ENCODE measurements around the gene FAM181A. TPM values are rescaled to one million over a fixed set of nuclear protein-coding genes. Genes with fewer than 3 reads are reported as not detected.
A peak's percentile ranks its signal among the peaks of the same experiment; 100 is the strongest.

The FAM181A gene
- total and polyA plus RNA-seq, 10 of the 15 experiments (the other 5 are each of a cell fraction or from before 2014, with no cell fraction given): not detected

DNA sequence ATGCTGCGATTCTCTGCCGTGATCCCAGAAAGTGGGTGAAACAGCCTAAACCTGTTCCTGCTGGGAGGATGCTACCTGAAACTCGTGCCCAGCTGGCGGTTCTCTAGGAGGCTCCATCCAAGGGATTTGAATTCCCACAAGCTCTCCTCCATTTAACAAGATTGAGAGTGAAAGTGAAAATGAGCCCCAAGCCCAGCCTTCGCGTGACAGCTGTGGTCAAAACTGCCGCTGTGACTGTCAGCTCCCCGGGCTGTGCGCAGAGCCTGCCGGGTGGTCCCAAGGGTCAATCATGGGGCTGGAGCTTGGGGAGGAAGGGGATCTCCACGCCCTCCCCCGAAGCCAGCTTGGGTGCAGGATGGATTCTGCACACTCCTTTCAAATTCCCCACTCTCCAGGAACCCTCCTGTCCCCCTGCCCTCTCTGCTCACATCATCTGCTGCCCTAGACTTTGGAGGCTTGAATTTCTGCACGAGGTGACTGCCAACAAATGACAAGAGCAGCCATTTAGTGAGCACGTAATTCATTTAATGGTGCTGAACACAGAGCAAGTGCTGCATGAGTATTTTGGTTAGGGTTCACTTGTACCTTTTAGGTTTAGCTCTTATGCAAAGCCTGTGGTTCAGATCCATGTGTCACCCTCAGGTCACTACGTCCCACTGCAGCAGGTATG is 44.0 kb downstream of the FAM181A start (continued):
- TF ChIP-seq NR2F1 (conservative IDR thresholded peaks at IDR 0.05): peak; percentile 94
- TF ChIP-seq, protein P1, sequence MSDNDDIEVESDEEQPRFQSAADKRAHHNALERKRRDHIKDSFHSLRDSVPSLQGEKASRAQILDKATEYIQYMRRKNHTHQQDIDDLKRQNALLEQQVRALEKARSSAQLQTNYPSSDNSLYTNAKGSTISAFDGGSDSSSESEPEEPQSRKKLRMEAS (IDR thresholded peaks at IDR 0.05; ENCODE audit: low read depth, low read length): 0 out of 2 replicates have a peak, but pooled peaks have one; percentile 54
- TF ChIP-seq TBL1XR1 (IDR thresholded peaks at IDR 0.05; ENCODE audit: low read depth, low read length): peak; percentile 29; the same call in 1 of the 2 replicates
- TF ChIP-seq HDGF (IDR thresholded peaks at IDR 0.05): peak; percentile 87
- TF ChIP-seq, protein P2, sequence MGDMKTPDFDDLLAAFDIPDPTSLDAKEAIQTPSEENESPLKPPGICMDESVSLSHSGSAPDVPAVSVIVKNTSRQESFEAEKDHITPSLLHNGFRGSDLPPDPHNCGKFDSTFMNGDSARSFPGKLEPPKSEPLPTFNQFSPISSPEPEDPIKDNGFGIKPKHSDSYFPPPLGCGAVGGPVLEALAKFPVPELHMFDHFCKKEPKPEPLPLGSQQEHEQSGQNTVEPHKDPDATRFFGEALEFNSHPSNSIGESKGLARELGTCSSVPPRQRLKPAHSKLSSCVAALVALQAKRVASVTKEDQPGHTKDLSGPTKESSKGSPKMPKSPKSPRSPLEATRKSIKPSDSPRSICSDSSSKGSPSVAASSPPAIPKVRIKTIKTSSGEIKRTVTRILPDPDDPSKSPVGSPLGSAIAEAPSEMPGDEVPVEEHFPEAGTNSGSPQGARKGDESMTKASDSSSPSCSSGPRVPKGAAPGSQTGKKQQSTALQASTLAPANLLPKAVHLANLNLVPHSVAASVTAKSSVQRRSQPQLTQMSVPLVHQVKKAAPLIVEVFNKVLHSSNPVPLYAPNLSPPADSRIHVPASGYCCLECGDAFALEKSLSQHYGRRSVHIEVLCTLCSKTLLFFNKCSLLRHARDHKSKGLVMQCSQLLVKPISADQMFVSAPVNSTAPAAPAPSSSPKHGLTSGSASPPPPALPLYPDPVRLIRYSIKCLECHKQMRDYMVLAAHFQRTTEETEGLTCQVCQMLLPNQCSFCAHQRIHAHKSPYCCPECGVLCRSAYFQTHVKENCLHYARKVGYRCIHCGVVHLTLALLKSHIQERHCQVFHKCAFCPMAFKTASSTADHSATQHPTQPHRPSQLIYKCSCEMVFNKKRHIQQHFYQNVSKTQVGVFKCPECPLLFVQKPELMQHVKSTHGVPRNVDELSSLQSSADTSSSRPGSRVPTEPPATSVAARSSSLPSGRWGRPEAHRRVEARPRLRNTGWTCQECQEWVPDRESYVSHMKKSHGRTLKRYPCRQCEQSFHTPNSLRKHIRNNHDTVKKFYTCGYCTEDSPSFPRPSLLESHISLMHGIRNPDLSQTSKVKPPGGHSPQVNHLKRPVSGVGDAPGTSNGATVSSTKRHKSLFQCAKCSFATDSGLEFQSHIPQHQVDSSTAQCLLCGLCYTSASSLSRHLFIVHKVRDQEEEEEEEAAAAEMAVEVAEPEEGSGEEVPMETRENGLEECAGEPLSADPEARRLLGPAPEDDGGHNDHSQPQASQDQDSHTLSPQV (IDR thresholded peaks at IDR 0.05): no peak
- TF ChIP-seq NFIC (IDR thresholded peaks at IDR 0.05; ENCODE audit: low read depth, low read length): no peak
- peak; percentile 73 for TF ChIP-seq POLR2AphosphoS5 (IDR thresholded peaks at IDR 0.05; ENCODE audit: low read length)
- TF ChIP-seq, protein P3, sequence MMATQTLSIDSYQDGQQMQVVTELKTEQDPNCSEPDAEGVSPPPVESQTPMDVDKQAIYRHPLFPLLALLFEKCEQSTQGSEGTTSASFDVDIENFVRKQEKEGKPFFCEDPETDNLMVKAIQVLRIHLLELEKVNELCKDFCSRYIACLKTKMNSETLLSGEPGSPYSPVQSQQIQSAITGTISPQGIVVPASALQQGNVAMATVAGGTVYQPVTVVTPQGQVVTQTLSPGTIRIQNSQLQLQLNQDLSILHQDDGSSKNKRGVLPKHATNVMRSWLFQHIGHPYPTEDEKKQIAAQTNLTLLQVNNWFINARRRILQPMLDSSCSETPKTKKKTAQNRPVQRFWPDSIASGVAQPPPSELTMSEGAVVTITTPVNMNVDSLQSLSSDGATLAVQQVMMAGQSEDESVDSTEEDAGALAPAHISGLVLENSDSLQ (IDR thresholded peaks at IDR 0.05): peak; percentile 91
- no peak for TF ChIP-seq STAT1 (conservative IDR thresholded peaks at IDR 0.05)
- TF ChIP-seq CHD2 (IDR thresholded peaks at IDR 0.05; ENCODE audit: borderline replicate concordance, low read depth, low read length): peak; percentile 82
- no peak for TF ChIP-seq ZNF217 (IDR thresholded peaks at IDR 0.05)
- no peak for TF ChIP-seq NRF1 (conservative IDR thresholded peaks at IDR 0.05; ENCODE audit: low read depth, low read length)
- 0 out of 2 replicates have a peak, but pooled peaks have one; percentile 43 for TF ChIP-seq RCOR1 (conservative IDR thresholded peaks at IDR 0.05; ENCODE audit: low read depth, low read length)
- peak; percentile 45; the same call in 1 of the 2 replicates for TF ChIP-seq SPI1 (IDR thresholded peaks at IDR 0.05; ENCODE audit: borderline replicate concordance, insufficient read depth, low read depth, low read length)
- TF ChIP-seq, protein P4, sequence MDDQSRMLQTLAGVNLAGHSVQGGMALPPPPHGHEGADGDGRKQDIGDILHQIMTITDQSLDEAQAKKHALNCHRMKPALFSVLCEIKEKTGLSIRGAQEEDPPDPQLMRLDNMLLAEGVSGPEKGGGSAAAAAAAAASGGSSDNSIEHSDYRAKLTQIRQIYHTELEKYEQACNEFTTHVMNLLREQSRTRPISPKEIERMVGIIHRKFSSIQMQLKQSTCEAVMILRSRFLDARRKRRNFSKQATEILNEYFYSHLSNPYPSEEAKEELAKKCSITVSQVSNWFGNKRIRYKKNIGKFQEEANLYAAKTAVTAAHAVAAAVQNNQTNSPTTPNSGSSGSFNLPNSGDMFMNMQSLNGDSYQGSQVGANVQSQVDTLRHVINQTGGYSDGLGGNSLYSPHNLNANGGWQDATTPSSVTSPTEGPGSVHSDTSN (IDR thresholded peaks at IDR 0.05; ENCODE audit: insufficient replicate concordance, low read depth, low read length): peak; percentile 80
- peak; percentile 81 for TF ChIP-seq KLF5 (IDR thresholded peaks at IDR 0.05; ENCODE audit: partially characterized antibody)
- no peak for TF ChIP-seq CBX3 (IDR thresholded peaks at IDR 0.05; ENCODE audit: borderline replicate concordance, low read depth)
- no peak for TF ChIP-seq SIN3A (IDR thresholded peaks at IDR 0.05; ENCODE audit: low read depth, low read length)
- TF ChIP-seq, protein P5, sequence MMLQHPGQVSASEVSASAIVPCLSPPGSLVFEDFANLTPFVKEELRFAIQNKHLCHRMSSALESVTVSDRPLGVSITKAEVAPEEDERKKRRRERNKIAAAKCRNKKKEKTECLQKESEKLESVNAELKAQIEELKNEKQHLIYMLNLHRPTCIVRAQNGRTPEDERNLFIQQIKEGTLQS (IDR thresholded peaks at IDR 0.05; ENCODE audit: borderline replicate concordance, extremely low read depth, low read depth, low read length): no peak
- TF ChIP-seq TCF7 (IDR thresholded peaks at IDR 0.05; ENCODE audit: borderline replicate concordance): no peak
- peak; percentile 59; the same call in 1 of the 2 replicates for TF ChIP-seq MEF2A (IDR thresholded peaks at IDR 0.05; ENCODE audit: insufficient read depth, low read depth, low read length)
- TF ChIP-seq STAT3 (IDR thresholded peaks at IDR 0.05; ENCODE audit: low read depth, low read length): no peak
- peak; percentile 95 for TF ChIP-seq EED (IDR thresholded peaks at IDR 0.05; ENCODE audit: low read depth)
- peak; percentile 45; the same call in 1 of the 2 replicates for TF ChIP-seq YY1 (IDR thresholded peaks at IDR 0.05; ENCODE audit: low read depth, low read length)
- no peak for TF ChIP-seq RUNX3 (IDR thresholded peaks at IDR 0.05; ENCODE audit: low read length)
